ENCODE results near the gene UGT1A1. TPM values are rescaled to one million over a fixed set of nuclear protein-coding genes. Genes with fewer than 3 reads are reported as not detected.
A peak's percentile ranks its signal among the peaks of the same experiment; 100 is the strongest.
"Not testable (repeated sequence)": the region's sequence is repeated elsewhere in the genome, so short reads cannot be mapped to it uniquely, and the experiment has no call there.

UGT1A1 gene
- total and polyA plus RNA-seq, 8 donors: 0.04 to 0.24 (median 0.14) TPM; not detected in 1

GRCh38 chr2:233718552-233718951 lies 41.5 kb upstream of the UGT1A1 start, which contains the start of gene UGT1A4:
Gene UGT1A4, plus strand, starts transcription at chr2:233718736. Its CDS starts 85 bp downstream, at chr2:233718821.
- TF ChIP-seq CTCF (IDR thresholded peaks at IDR 0.05): no peak
- Histone ChIP-seq H3K4me1 (no peaks in the 10 kb centered on the region), H3K36me3 (no peaks in the 10 kb centered on the region), H3K27ac (no peak within 1 kb of the TSS), H3K27me3 (peaks cover 0 to 15% of the 10 kb centered on the region in 2 donors), H3K9me3 (no peaks in the 10 kb centered on the region), H3K4me3 (no peak within 1 kb of the TSS)
- intact Hi-C loops (cut with DNase I): no loop called here
- no peak for ATAC-seq
- no peak for DNase-seq

- ATAC-seq (no peak), DNase-seq (no peak)
- intact Hi-C loops (cut with DNase I): no loop called here
- Histone ChIP-seq H3K36me3 (no peaks in the 10 kb centered on the region), H3K9me3 (no peaks in the 10 kb centered on the region), H3K27ac (no peak within 1 kb of the TSS), H3K27me3 (no peaks in the 10 kb centered on the region), H3K4me1 (no peaks in the 10 kb centered on the region), H3K4me3 (no peak within 1 kb of the TSS)
- TF ChIP-seq CTCF (IDR thresholded peaks at IDR 0.05): no peak
These were observed 31.3 kb upstream of the UGT1A1 start, which contains the start of gene UGT1A3 for GRCh38 chr2:233728723-233729301. Gene UGT1A3, plus strand, starts transcription at chr2:233729042. Its CDS starts 85 bp downstream, at chr2:233729127.

GRCh38 chr2:233736868-233737653 lies 23.0 kb upstream of the UGT1A1 start:
- H3K4me3 ChIP-seq; H3K36me3 ChIP-seq; DNase-seq; H3K27ac ChIP-seq; ATAC-seq; H3K9me3 ChIP-seq; H3K4me1 ChIP-seq; intact Hi-C loops (cut with DNase I): not testable (repeated sequence)
- H3K27me3 ChIP-seq: peaks cover 0 to 12% of the 10 kb centered on the region in 2 donors

- DNase-seq (no peak), ATAC-seq (no peak)
- intact Hi-C loops (cut with DNase I): no loop called here
- Histone ChIP-seq H3K4me1 (no peaks in the 10 kb centered on the region), H3K27ac (no peak overlapping the region), H3K27me3 (peaks cover 0 to 18% of the 10 kb centered on the region in 2 donors), H3K9me3 (no peaks in the 10 kb centered on the region), H3K4me3 (no peak overlapping the region), H3K36me3 (no peaks in the 10 kb centered on the region)
- TF ChIP-seq CTCF (IDR thresholded peaks at IDR 0.05): no peak
These were observed 19.2 kb upstream of the UGT1A1 start for GRCh38 chr2:233740870-233741269.

GRCh38 chr2:233743464-233744259 lies 16.4 kb upstream of the UGT1A1 start:
- Histone ChIP-seq H3K4me3 (no peak overlapping the region), H3K9me3 (no peaks in the 10 kb centered on the region), H3K4me1 (no peaks in the 10 kb centered on the region), H3K27me3 (peaks cover 0 to 5% of the 10 kb centered on the region in 2 donors), H3K27ac (no peak overlapping the region), H3K36me3 (no peaks in the 10 kb centered on the region)
- intact Hi-C loops (cut with DNase I): no loop called here
- ATAC-seq (no peak), DNase-seq (peak in 1 of 4 donors; percentile 73)
- TF ChIP-seq CTCF (IDR thresholded peaks at IDR 0.05): no peak
